K562 (cell line): ENCODE results near the gene TDRD10. TPM values are rescaled to one million over a fixed set of nuclear protein-coding genes. Genes with fewer than 3 reads are reported as not detected.

ENCODE experiments used
- DIDO1 ChIP-seq: fragments of 450-650 bp; IDR thresholded peaks from 2 replicates; pipeline ENCODE4 v1.6.1; 2016; ENCODE audit warnings: low read depth, missing biosample characterization, missing genetic modification characterization
- ESRRA ChIP-seq: fragments of 450-650 bp; IDR thresholded peaks from 2 replicates; pipeline ENCODE4 v1.6.1; 2014; ENCODE audit warnings: low read depth, mild to moderate bottlenecking, moderate library complexity, borderline replicate concordance
- EWSR1 ChIP-seq: fragments of 450-650 bp; IDR thresholded peaks from 2 replicates; pipeline ENCODE4 v1.6.1; 2018; ENCODE audit warnings: borderline replicate concordance, mild to moderate bottlenecking, low read depth, moderate library complexity; ENCODE audit not compliant: partially characterized antibody
- MED1 ChIP-seq: sonication (generic); formaldehyde crosslinking; IDR thresholded peaks from 2 replicates; pipeline ENCODE4 v1.8.1; 2023; ENCODE audit warnings: missing genetic modification reagents, borderline replicate concordance
- MEF2D ChIP-seq: conservative IDR thresholded peaks from 2 replicates; pipeline ENCODE4 v1.6.1; 2016; ENCODE audit warnings: low read depth, missing genetic modification characterization, missing compliant biosample characterization
- NEUROD1 ChIP-seq: fragments of 150-350 bp; IDR thresholded peaks from 2 replicates; pipeline ENCODE4 v1.6.1; 2014; ENCODE audit warnings: borderline replicate concordance, low read length, low read depth; ENCODE audit not compliant: partially characterized antibody
- PHB2 ChIP-seq: fragments of 450-650 bp; IDR thresholded peaks from 2 replicates; pipeline ENCODE4 v1.6.1; 2017; ENCODE audit warnings: low read depth
- POLR3A ChIP-seq: IDR thresholded peaks from 2 replicates; pipeline ENCODE4 v1.6.1; 2011; ENCODE audit warnings: borderline replicate concordance, mild to moderate bottlenecking, moderate library complexity; ENCODE audit not compliant: insufficient read length, insufficient read depth; ENCODE audit errors: extremely low read depth
- ZNF57 ChIP-seq: fragments of 450-650 bp; formaldehyde crosslinking; IDR thresholded peaks from 2 replicates; pipeline ENCODE4 v1.4.0; 2020; ENCODE audit warnings: mild to moderate bottlenecking, moderate library complexity
- ZNF592 ChIP-seq: fragments of 450-650 bp; IDR thresholded peaks from 2 replicates; pipeline ENCODE4 v1.6.1; 2017; ENCODE audit warnings: antibody characterized with exemption, mild to moderate bottlenecking
- ZNF766 ChIP-seq: fragments of 200-800 bp; sonication (Bioruptor generic); conservative IDR thresholded peaks from 2 replicates; pipeline ENCODE4 v1.6.1; 2016; ENCODE audit warnings: missing genetic modification characterization, missing compliant biosample characterization
- ZNF77 ChIP-seq: fragments of 250-450 bp; sonication (Bioruptor Pico); IDR thresholded peaks from 2 replicates; pipeline ENCODE4 v1.5.0; 2020
- polyA plus RNA-seq, 8 experiments: library from polyadenylated mRNA; depleted of rRNA in 4 of 8; stranded (reverse) in 5 of 8; unstranded in 3 of 8; fragments of >200 nt; fragmentation: Nextera tagmentation in 2 of 8; fragmentation: Illumina TruSeq in 1 of 8; extraction: Ambion mirVana in 2 of 8; extraction: Trizol in 1 of 8; gene quantifications; 2 replicates each; pipeline versions ENCODE4 v1.2.1 to v1.2.3, GENCODE V29; 2011 to 2014; ENCODE audit warnings: inconsistent platforms in 1 of 8, missing spikeins in 1 of 8
- total RNA-seq, 7 experiments: library from RNA; depleted of rRNA in 6 of 7; stranded (reverse); fragments of >200 nt in 6 of 7; fragmentation: Illumina TruSeq in 2 of 7; extraction: Trizol in 2 of 7; gene quantifications; 2 replicates each; pipeline versions ENCODE4 v1.2.1 to v1.2.3, GENCODE V29; 2011 to 2021; ENCODE audit warnings: low replicate concordance in 1 of 7
- TF ChIP-seq, protein P1 (sequence below): IDR thresholded peaks from 3 replicates; pipeline ENCODE4 v1.6.1; 2011; ENCODE audit warnings: borderline replicate concordance, mild to moderate bottlenecking, moderate library complexity; ENCODE audit not compliant: insufficient read length; ENCODE audit errors: extremely low read depth
- TF ChIP-seq, protein P2 (sequence below): fragments of 450-650 bp; IDR thresholded peaks from 2 replicates; pipeline ENCODE4 v1.6.1; 2016
- TF ChIP-seq, protein P3 (sequence below): fragments of 450-650 bp; IDR thresholded peaks from 2 replicates; pipeline ENCODE4 v1.6.1; 2018; ENCODE audit warnings: mild to moderate bottlenecking, low read depth; ENCODE audit not compliant: partially characterized antibody
- TF ChIP-seq, protein P4 (sequence below), 2 experiments: fragments of 200-800 bp in 1 of 2; sonication (Bioruptor generic) in 1 of 2; sonication (generic) in 1 of 2; formaldehyde crosslinking in 1 of 2; IDR thresholded peaks in 1 of 2; conservative IDR thresholded peaks in 1 of 2; 2 replicates each; pipeline versions ENCODE4 v1.5.0 to v1.6.1; 2016 to 2020; ENCODE audit warnings: missing compliant biosample characterization in 1 of 2, missing genetic modification characterization in 1 of 2, missing genetic modification reagents in 1 of 2

The TDRD10 gene
- total and polyA plus RNA-seq, 9 of the 15 experiments (the other 6 are each of a cell fraction or from before 2014, with no cell fraction given): not detected

DNA sequence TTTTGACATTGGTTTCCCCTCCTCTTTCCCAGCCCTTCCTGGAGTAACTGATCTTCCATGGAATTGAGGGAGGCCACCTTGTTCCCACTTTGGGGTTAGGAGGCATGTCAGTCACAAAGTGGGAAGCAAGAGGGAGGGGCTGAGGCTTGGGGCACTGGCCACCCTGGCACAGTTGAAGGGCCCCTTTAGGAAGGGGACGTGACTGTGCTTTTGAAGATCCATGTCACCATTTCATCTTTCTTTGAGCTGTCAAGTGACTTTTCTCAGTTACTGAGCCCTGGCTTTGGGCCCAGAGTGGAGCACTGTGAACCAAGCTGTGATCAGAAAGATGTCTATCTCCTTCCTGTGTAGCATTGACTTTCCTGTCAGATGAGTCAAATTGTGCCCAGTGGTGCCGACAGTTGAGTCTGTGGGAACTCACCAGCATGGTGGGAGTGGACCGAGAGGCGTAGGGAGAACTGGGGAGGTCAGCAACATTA, 38.5 kb upstream of the TDRD10 start (continued):
- TF ChIP-seq, protein P1, sequence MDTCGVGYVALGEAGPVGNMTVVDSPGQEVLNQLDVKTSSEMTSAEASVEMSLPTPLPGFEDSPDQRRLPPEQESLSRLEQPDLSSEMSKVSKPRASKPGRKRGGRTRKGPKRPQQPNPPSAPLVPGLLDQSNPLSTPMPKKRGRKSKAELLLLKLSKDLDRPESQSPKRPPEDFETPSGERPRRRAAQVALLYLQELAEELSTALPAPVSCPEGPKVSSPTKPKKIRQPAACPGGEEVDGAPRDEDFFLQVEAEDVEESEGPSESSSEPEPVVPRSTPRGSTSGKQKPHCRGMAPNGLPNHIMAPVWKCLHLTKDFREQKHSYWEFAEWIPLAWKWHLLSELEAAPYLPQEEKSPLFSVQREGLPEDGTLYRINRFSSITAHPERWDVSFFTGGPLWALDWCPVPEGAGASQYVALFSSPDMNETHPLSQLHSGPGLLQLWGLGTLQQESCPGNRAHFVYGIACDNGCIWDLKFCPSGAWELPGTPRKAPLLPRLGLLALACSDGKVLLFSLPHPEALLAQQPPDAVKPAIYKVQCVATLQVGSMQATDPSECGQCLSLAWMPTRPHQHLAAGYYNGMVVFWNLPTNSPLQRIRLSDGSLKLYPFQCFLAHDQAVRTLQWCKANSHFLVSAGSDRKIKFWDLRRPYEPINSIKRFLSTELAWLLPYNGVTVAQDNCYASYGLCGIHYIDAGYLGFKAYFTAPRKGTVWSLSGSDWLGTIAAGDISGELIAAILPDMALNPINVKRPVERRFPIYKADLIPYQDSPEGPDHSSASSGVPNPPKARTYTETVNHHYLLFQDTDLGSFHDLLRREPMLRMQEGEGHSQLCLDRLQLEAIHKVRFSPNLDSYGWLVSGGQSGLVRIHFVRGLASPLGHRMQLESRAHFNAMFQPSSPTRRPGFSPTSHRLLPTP: no peak
- TF ChIP-seq NEUROD1 (no peak), POLR3A (no peak), DIDO1 (tag) (no peak), EWSR1 (no peak), PHB2 (no peak), MEF2D (tag) (no peak), MED1 (CRISPR knock-in tag) (no peak), ZNF77 (CRISPR knock-in tag) (no peak), ESRRA (no peak), ZNF766 (CRISPR knock-in tag) (no peak), ZNF592 (peak; percentile 72; the same call in 1 of the 2 replicates), ZNF57 (CRISPR knock-in tag) (no peak)
- TF ChIP-seq, protein P2, sequence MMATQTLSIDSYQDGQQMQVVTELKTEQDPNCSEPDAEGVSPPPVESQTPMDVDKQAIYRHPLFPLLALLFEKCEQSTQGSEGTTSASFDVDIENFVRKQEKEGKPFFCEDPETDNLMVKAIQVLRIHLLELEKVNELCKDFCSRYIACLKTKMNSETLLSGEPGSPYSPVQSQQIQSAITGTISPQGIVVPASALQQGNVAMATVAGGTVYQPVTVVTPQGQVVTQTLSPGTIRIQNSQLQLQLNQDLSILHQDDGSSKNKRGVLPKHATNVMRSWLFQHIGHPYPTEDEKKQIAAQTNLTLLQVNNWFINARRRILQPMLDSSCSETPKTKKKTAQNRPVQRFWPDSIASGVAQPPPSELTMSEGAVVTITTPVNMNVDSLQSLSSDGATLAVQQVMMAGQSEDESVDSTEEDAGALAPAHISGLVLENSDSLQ: peak; percentile 46
- TF ChIP-seq, protein P3, sequence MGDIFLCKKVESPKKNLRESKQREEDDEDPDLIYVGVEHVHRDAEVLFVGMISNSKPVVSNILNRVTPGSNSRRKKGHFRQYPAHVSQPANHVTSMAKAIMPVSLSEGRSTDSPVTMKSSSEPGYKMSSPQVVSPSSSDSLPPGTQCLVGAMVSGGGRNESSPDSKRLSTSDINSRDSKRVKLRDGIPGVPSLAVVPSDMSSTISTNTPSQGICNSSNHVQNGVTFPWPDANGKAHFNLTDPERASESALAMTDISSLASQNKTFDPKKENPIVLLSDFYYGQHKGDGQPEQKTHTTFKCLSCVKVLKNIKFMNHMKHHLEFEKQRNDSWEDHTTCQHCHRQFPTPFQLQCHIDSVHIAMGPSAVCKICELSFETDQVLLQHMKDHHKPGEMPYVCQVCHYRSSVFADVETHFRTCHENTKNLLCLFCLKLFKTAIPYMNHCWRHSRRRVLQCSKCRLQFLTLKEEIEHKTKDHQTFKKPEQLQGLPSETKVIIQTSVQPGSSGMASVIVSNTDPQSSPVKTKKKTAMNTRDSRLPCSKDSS: no peak
- TF ChIP-seq, protein P4, sequence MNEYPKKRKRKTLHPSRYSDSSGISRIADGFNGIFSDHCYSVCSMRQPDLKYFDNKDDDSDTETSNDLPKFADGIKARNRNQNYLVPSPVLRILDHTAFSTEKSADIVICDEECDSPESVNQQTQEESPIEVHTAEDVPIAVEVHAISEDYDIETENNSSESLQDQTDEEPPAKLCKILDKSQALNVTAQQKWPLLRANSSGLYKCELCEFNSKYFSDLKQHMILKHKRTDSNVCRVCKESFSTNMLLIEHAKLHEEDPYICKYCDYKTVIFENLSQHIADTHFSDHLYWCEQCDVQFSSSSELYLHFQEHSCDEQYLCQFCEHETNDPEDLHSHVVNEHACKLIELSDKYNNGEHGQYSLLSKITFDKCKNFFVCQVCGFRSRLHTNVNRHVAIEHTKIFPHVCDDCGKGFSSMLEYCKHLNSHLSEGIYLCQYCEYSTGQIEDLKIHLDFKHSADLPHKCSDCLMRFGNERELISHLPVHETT (CRISPR knock-in tag; conservative IDR thresholded peaks at IDR 0.05 in 1 of 2, IDR thresholded peaks at IDR 0.05 in 1 of 2): peak in 1 of 2 experiments; percentile 65; a peak in 2 of 4 replicates
